MM.1S (cell line): ENCODE data around the gene CLEC7A.

Experiments used
- EZH2 ChIP-seq: fragments of 300-600 bp; sonication (generic); optimal IDR thresholded peaks from 2 replicates; pipeline ENCODE3; 2017; ENCODE audit warnings: low read depth, mild to moderate bottlenecking, antibody characterized with exemption, low read length, mixed read lengths
- EZH2phosphoT487 ChIP-seq: fragments of 300-600 bp; sonication (generic); IDR thresholded peaks from 2 replicates; pipeline ENCODE4 v1.6.1; 2018; ENCODE audit warnings: antibody characterized with exemption, low read length
- TF ChIP-seq, protein P1 (sequence below): fragments of 300-600 bp; sonication (generic); IDR thresholded peaks from 2 replicates; pipeline ENCODE4 v1.5.1; 2016; ENCODE audit warnings: antibody characterized with exemption, low read length, mixed read lengths

DNA sequence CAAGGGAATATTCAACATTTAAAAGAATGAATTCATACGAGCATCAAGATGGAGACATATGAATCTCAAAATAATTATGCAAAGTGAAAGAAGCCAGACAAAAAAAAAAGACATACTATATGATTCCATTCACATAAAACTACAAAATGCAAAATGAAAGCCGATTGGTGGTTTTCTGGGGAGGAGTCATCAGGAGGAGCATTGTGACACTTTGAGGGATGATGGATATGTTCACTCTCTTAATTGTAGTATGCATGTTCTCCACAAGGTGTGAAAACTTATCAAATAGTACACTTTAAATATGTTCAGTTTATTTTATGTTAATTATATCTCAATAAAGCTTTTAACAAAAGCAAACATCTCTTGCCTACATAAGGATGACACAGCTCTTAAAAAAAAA is 28.4 kb upstream of the CLEC7A start:
- TF ChIP-seq, protein P1, sequence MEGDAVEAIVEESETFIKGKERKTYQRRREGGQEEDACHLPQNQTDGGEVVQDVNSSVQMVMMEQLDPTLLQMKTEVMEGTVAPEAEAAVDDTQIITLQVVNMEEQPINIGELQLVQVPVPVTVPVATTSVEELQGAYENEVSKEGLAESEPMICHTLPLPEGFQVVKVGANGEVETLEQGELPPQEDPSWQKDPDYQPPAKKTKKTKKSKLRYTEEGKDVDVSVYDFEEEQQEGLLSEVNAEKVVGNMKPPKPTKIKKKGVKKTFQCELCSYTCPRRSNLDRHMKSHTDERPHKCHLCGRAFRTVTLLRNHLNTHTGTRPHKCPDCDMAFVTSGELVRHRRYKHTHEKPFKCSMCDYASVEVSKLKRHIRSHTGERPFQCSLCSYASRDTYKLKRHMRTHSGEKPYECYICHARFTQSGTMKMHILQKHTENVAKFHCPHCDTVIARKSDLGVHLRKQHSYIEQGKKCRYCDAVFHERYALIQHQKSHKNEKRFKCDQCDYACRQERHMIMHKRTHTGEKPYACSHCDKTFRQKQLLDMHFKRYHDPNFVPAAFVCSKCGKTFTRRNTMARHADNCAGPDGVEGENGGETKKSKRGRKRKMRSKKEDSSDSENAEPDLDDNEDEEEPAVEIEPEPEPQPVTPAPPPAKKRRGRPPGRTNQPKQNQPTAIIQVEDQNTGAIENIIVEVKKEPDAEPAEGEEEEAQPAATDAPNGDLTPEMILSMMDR, result peak; percentile 21; the same call in 1 of the 2 replicates
- no peak for TF ChIP-seq EZH2
- no peak for TF ChIP-seq EZH2phosphoT487
